HG03520 (cell line): Measurements from ENCODE around the gene HADHA.

Experiments
- ATAC-seq: cut with Tn5 transposase; IDR thresholded peaks from one replicate; pipeline ENCODE4 v1.9.1; 2021; ENCODE audit warnings: mild to moderate bottlenecking, moderate library complexity; ENCODE audit not compliant: unreplicated experiment

The HADHA gene

DNA sequence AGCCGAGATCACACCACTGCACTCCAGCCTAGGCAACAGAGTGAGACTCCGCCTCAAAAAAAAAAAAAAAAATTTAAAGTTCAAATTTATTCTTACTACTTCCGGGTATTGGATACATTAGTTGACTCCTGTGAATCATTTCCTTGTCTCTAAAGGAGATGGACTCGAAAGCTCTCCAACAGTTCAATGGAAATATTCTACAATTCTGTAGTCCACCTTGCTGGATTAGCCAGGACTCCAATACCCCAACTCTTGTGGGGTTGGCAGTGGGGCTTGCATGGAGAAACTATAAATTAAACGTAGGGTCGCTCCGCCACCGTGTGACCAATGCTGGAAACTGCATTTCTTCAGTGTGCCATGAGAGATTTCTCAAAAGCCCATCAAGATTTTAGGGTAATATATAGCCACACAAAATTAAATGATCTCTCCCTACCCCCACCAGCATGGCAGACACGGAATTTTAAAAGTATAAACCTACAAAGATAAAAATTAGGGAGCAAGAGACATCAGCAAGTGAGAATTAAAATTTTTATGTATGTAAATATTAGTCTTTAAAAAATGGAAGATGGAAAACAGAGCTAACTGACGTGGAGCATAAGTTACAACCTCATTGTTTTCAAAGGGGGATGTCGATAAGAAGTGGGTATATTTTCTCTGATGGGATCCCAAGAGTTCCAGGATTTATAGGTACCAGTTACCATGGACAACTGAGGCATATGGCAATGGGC lies 99.3 kb downstream of the HADHA start:
- no peak for ATAC-seq

DNA sequence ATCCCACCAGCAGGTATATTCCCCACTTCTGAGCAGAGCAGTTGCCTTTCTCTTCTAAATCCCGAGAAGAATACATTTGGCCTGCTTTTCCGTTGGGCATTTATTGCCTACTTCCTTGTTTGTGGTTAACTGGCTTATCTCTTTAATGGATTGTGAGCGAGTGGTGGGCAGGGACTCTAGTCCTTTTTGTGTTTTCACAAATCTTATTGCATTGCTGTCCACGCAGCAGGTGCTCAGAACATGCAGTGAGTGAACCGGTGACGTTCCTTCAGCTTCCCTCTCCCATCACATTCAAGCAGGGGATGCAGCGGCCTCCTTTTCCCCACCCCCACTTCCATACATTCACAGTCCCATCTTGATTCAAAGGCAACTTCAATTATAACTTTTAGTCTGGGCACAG lies 100.4 kb downstream of the HADHA start:
- ATAC-seq: no peak

DNA sequence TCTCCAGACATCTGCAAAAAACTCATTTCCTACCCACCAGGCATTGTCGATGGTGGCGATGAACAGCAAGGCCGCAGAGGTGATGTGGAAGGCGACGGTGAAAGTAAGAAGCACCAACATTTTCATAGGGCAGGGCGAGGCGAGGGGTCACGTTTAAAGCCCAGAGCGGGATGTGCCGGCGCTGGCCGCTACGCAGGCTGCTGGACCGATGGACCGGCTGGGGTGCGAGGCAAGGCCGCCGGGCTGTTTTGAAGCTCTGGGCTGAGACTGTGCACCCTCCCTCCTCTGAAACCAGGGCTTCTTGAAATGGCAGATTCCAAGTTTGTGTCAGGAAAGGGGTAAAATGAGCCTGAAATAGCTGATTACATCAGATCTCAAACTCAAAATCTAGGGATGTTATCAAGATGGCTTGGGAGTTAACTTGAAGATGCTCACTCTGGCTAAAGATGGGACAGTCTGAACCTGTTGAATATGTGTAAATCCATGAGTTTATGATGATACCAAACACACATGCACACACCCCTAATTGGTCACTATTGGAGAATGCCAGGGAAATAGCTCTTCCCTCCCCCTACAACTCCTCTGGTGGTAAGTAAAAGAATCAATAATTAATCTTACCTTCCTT lies 103.2 kb downstream of the HADHA start:
- no peak for ATAC-seq
